GM12891 (cell line): ENCODE measurements around the gene KRT76.

Source experiments
- PAX5 ChIP-seq: IDR thresholded peaks from 2 replicates; pipeline ENCODE4 v1.6.1; 2011; ENCODE audit warnings: low read length, moderate library complexity, mild to moderate bottlenecking; ENCODE audit not compliant: insufficient read depth, severe bottlenecking
- POLR2A ChIP-seq: IDR thresholded peaks from 2 replicates; pipeline ENCODE4 v1.6.1; 2011; ENCODE audit warnings: low read depth, low read length, control low read depth
- POLR2AphosphoS5 ChIP-seq: IDR thresholded peaks from 2 replicates; pipeline ENCODE4 v1.6.1; 2011; ENCODE audit warnings: low read depth, low read length, control low read depth
- POU2F2 ChIP-seq: IDR thresholded peaks from 2 replicates; pipeline ENCODE4 v1.6.1; 2011; ENCODE audit warnings: low read depth, mild to moderate bottlenecking, control low read depth, low read length, moderate library complexity
- SPI1 ChIP-seq: IDR thresholded peaks from 2 replicates; pipeline ENCODE4 v1.6.1; 2011; ENCODE audit warnings: low read depth, low read length, control low read depth
- TAF1 ChIP-seq: IDR thresholded peaks from 2 replicates; pipeline ENCODE4 v1.6.1; 2011; ENCODE audit warnings: low read depth, low read length, control low read depth

- TF ChIP-seq POLR2A (no peak), POU2F2 (no peak), SPI1 (no peak), POLR2AphosphoS5 (no peak), TAF1 (no peak), PAX5 (no peak)
These were observed 45.8 kb upstream of the KRT76 start for GRCh38 chr12:52822771-52823510.
